ENCODE data around the gene STK4. TPM values are rescaled to one million over a fixed set of nuclear protein-coding genes. Genes with fewer than 3 reads are reported as not detected.

The STK4 gene
- total RNA-seq, 1 experiment from 2014 or later = 26.2 TPM

DNA sequence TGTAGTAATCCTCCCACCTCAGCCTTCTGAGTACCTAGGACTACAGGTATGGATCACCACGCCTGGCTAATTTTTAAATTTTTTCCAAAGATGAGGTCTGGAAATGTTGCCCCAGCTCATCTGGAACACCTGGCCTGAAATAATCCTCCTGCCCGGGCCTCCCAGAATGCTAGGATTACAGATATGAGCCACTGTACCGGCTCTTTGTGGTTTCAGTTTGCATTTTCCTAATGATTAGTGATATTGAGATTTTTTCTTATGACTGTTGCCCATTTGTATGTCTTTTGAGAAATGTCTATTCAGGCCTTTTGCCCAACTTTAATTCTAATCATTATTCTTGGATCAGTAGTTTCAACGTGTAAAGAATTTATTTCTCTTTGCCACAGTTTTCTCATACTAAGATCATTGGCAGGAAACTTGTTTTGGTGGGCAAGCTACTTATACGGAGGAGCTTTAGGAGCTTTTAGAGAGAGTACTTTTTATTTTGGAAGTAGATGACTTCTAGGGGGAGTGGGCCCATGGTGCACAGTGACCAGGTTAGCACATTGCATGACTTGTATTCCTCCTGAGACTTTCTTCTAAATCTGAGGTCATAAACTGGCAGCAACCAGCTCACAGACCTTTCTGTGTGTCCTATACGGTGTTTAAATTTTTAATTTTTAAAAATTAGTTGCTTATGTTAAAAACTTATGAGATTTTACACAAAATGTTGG, 62.3 kb downstream of the STK4 start:
- no peak for DNase-seq (ENCODE audit: low read depth)

DNA sequence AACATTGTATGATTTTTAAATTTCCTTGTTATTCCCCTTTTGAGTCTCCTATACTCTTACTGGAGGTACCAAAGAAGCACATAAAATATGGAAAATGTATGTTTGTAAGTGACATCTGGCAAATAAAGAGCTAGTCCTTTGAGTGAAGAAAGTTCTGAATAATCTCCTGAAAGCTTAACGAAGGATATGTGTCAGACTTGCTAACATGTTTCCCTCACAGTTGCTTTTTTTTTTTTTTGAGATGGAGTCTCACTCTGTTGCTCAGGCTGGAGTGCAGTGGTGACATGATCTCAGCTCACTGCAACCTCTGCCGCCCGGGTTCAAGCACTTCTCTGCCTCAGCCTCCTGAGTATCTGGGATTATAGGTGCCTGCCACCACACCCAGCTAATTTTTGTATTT, 63.6 kb downstream of the STK4 start:
- DNase-seq (ENCODE audit: low read depth) = no peak

DNA sequence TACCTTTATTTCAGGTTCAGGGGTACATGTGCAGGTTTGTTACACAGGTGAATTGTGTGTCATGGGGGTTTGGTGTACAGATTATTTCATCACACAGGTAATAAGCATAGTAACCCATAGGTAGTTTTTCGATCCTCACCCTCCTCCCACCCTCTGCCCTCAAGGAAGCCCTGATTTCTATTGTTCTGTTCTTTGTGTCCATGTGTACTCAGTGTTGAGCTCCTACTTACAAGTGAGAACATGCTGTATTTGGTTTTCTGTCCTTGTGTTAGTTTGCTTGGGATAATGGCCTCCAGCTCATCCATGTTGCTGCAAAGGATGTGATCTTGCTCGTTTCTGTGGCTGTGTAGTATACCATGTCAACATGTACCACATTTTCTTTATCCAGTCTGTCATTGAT, 66.0 kb downstream of the STK4 start:
- no peak for DNase-seq (ENCODE audit: low read depth)

GRCh38 chr20:45032781-45033180, 66.5 kb downstream of the STK4 start:
- peak; percentile 44 for DNase-seq (ENCODE audit: low read depth)

GRCh38 chr20:45034436-45034835, 68.1 kb downstream of the STK4 start:
- no peak for DNase-seq (ENCODE audit: low read depth)

- peak; percentile 64 for DNase-seq (ENCODE audit: low read depth)
These were observed 69.9 kb downstream of the STK4 start for GRCh38 chr20:45036044-45036755.

DNA sequence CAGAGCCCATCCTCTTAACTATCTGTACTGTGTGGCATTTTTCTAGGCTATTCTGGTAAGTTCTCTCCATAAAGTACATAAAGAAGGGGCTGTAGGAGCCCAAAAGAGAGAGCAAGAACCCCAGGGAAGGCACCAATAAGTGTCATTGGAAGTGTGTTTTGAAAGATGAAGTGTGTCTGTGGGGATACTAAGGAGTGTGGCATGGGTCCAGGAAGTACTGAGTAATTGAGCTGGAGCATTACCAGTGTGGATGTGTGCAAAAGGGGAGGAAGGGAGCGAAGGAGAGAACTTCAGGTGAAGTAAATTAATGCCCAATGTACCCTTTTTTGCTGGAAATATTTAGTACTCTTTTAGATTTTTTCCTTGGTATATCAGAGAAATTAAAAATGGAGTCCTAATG, 70.7 kb downstream of the STK4 start:
- peak; percentile 62 for DNase-seq (ENCODE audit: low read depth)

GRCh38 chr20:45037635-45038034, 71.3 kb downstream of the STK4 start:
- DNase-seq (ENCODE audit: low read depth) = no peak

DNA sequence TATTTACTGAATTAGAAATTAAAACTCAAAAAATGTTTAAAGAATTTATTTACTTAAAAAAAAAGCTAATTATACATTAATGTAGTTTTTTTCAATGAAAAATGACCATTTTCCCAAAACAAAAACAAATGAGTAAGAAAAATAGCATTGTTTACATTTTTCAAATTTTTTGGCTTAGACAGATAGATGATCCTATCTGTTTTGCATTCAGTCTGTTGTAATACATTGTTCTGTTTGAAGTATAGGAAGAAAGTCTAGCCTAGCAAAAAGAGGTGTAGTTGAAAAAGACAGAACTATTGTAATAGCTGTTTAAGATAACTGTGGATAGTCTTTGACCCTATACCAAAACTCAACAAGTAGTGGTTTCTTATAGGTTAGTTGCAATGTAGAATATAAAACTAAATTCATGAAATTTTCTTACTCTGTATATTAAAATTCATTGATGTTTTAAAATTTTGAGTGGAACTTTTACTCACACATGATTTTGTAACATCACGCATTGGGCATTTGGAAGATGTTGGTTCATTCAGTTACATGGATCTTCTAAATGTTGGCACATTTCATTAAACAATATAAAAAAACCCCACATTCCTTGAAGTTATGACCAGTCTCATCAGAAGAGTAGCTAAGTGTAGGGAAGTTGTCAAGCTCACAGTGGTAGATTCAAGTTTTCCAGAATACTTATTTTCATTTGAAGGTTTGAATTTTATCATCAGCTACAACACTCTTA, 72.6 kb downstream of the STK4 start:
- no peak for DNase-seq (ENCODE audit: low read depth)

DNA sequence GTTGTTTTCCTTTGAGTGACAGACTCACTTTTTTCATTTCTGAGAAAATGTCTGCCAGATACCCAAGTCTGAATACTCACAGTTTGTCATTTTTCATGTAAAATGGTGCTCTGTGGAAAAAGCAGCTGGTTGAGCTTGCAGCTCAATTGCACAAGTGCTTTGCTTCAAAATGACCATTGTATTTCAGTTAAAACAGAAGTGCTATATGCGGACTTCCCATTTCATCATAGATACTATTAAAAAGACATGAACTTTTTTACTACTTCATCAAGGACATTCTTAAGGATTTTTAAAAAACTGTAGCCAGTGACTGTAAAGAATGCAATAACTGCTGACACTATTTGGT, 73.1 kb downstream of the STK4 start:
- DNase-seq (ENCODE audit: low read depth) = no peak

GRCh38 chr20:45041464-45042337, 75.4 kb downstream of the STK4 start:
- peak; percentile 70 for DNase-seq (ENCODE audit: low read depth)

GRCh38 chr20:45042978-45043377, 76.7 kb downstream of the STK4 start:
- no peak for DNase-seq (ENCODE audit: low read depth)

DNA sequence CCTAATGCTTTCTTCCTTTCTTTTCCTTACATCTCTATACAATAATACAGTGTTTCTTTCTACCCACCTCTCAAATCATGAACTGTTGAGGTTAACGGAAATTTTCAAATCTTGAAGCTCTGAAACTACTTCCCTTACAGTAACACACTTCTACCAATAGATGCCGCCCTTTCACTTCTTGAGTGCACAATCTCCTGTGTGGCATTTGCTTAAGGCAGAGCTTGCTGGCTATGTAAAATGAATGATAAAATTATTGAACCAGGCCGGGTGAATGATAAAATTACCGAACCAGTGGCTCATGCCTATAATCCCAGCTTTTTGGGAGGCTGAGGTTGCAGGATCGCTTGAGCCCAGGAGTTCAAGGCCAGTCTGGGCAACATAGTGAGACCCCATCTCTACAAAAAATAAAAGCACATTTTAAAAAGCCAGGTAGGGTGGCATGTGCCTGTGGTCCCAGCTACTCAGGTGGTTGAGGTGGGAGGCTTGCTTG, 77.8 kb downstream of the STK4 start:
- DNase-seq (ENCODE audit: low read depth) = peak; percentile 83

DNA sequence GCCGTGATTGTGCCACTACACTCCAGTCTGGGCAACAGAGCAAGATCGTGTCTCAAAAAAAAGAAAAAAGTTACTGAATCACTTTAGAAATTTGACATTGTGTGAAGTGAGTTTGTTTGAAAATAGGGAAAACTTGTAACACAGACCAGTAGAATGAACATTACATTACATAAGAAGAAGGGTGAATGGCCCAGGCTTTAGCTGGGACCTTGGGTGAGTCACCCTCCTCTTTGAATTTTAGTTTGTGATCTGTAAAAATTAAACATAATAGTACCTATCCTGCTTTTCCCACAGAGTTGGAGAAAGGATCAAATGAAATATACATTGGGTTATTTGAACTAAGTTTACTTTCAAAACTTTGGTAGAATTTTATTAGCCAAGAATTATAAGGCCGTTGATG, 78.3 kb downstream of the STK4 start:
- DNase-seq (ENCODE audit: low read depth) = no peak

DNA sequence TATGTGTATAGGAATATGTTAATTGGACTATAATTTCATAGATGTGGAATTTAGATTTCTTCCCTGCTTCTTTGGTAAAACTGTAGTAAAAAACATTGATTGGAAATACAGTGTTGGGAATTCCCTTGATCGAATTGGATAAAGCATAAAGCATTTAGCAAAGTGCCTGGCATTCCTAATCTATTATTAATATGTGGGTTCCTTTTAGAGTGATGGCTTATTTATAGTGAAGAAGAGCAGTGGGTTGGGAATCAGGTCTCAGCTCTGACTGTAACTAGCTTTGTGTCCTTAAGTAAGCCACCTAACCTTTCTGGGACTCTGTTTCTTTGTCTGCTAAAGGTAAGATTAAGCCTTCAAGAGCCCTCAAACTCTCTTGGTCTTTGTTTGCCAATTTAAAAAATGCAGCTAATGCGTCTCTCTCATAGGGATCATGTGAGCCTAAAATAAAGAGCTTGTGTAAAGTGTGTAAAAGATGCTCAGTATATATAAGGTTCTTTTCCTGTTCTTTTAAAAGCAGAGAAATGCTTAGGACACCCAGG, 81.3 kb downstream of the STK4 start:
- no peak for DNase-seq (ENCODE audit: low read depth)

DNA sequence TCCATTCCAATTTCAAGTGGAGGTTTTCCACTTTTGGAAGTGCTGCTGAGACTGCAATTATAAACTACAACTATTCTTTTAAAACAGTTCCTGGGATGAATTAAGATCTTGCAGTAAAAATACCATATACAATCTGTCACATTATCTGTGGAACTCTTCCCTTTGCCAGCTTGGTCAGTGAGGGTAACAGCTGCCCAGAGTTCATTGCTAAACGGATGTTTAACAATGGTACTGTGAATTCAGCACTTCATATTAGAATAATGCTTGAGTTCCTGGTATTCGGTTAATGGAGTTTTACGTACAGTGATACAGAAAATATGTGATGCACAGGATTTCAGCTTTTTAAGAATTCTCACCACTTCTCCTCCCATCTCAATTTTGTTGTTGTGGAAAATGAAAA, 83.1 kb downstream of the STK4 start:
- DNase-seq (ENCODE audit: low read depth) = no peak

GRCh38 chr20:45049904-45050471, 83.7 kb downstream of the STK4 start:
- DNase-seq (ENCODE audit: low read depth) = peak; percentile 46

- DNase-seq (ENCODE audit: low read depth) = no peak
These were observed 85.1 kb downstream of the STK4 start for GRCh38 chr20:45051204-45052060.

DNA sequence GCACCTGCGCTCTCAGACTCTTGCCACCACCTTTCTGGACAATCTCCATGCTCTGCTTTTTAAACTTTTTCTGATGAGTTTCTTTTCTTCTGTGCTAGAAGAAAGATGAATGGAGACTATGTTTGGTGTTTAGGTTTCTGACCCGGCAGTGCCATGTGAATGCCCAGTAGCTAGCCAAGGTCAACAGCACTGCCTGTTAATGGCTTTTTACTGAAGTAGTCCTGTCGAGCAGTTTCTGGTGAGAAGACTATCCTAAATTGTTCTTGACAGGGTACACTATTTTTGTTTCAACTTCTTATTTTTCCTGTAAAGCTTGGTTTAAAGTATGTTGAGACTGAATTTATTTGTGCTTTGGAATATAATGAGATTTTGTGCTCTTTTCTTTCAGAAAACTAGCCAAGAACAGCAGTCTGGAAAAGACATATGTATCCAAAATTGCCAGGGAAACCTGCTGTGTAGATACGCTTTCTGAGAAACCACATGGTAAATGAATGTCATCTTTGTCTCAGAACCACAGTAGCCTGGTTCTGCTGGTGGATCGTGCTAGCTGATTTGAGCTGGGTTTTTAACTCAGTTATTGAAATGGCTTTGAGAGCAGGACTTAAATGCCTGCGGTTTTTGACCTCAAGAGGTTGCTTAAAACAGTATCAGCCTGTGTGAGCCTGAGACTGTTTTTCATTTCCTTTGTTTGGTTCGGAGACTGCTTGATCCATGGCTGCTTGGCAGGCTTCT, 86.6 kb downstream of the STK4 start:
- peak; percentile 92 for DNase-seq (ENCODE audit: low read depth)
